IMR-90 (cell line): ENCODE measurements around the gene POLE3. TPM values are rescaled to one million over a fixed set of nuclear protein-coding genes. Genes with fewer than 3 reads are reported as not detected.

Source experiments
- ATAC-seq: fragments of 200-7000 bp; cut with Tn5 transposase; 2 replicates; pipeline ENCODE4 v1.9.1; 2020; ENCODE audit warnings: low read depth, mild to moderate bottlenecking, moderate library complexity
- BruUV-seq: library from RNA; stranded (reverse); fragments of 400-500 nt; replicated peaks from 2 replicates; lab custom pipeline; 2021; lab: Mats Ljungman, UMichigan
- CTCF ChIA-PET: fragments of 300-600 bp; formaldehyde crosslinking; extraction: SDS; loops from one replicate; lab custom pipeline; 2021; ENCODE audit warnings: antibody characterized with exemption; lab: Yijun Ruan, JAX
- POLR2A ChIA-PET: fragments of 300-600 bp; sonication (Branson Sonifier 250); formaldehyde crosslinking; loops from one replicate; lab custom pipeline; 2022; ENCODE audit warnings: antibody characterized with exemption; ENCODE audit not compliant: unreplicated experiment; lab: Charles Lee
- DNase-seq: peaks from one replicate; pipeline ENCODE4 v3.0.0; 2013
- H2AFZ ChIP-seq: replicated peaks from 2 replicates; pipeline ENCODE3; 2013; ENCODE audit warnings: low read length, mild to moderate bottlenecking; ENCODE audit not compliant: poor library complexity
- H2AK5ac ChIP-seq: 2 replicates; pipeline ENCODE4 v1.6.1; 2013; ENCODE audit warnings: low read depth, low read length, inconsistent platforms
- H2AK9ac ChIP-seq: replicated peaks from 2 replicates; pipeline ENCODE3; 2013; ENCODE audit warnings: mild to moderate bottlenecking, low read depth, low read length, moderate library complexity; ENCODE audit not compliant: poor library complexity
- H2BK120ac ChIP-seq: 2 replicates; pipeline ENCODE4 v1.6.1; 2013; ENCODE audit warnings: low read depth, low read length, inconsistent platforms
- H2BK15ac ChIP-seq: 3 replicates; pipeline ENCODE4 v1.6.1; 2013; ENCODE audit warnings: low read depth, low read length, inconsistent platforms
- H2BK20ac ChIP-seq: 2 replicates; pipeline ENCODE4 v1.6.1; 2013; ENCODE audit warnings: low read depth, mild to moderate bottlenecking, inconsistent platforms, low read length, moderate library complexity
- H2BK5ac ChIP-seq: 2 replicates; pipeline ENCODE4 v1.6.1; 2013; ENCODE audit warnings: mild to moderate bottlenecking, low read depth, low read length, inconsistent platforms; ENCODE audit not compliant: poor library complexity, severe bottlenecking
- H3K14ac ChIP-seq: replicated peaks from 2 replicates; pipeline ENCODE4 v1.6.1; 2013; ENCODE audit warnings: low read depth, low read length, inconsistent platforms
- H3K18ac ChIP-seq: 2 replicates; pipeline ENCODE4 v1.6.1; 2013; ENCODE audit warnings: low read depth, low read length, control low read depth
- H3K23ac ChIP-seq: 2 replicates; pipeline ENCODE4 v1.6.1; 2013; ENCODE audit warnings: low read depth, low read length, inconsistent platforms
- H3K27ac ChIP-seq: 2 replicates; pipeline ENCODE4 v1.5.1; 2013; ENCODE audit warnings: mild to moderate bottlenecking, control low read depth, low read length; ENCODE audit not compliant: insufficient read depth
- H3K27me3 ChIP-seq: 2 replicates; pipeline ENCODE4 v1.6.1; 2013; ENCODE audit warnings: low read length; ENCODE audit not compliant: control insufficient read depth, insufficient read depth
- H3K36me3 ChIP-seq: 2 replicates; pipeline ENCODE4 v1.6.1; 2013; ENCODE audit warnings: low read length, mixed read lengths; ENCODE audit not compliant: control insufficient read depth, insufficient read depth
- H3K4ac ChIP-seq: 2 replicates; pipeline ENCODE4 v1.6.1; 2013; ENCODE audit warnings: low read depth, low read length, inconsistent platforms
- H3K4me1 ChIP-seq: 2 replicates; pipeline ENCODE4 v1.6.1; 2013; ENCODE audit warnings: low read length, mixed read lengths; ENCODE audit not compliant: control insufficient read depth, insufficient read depth
- H3K4me2 ChIP-seq: 2 replicates; pipeline ENCODE4 v1.6.1; 2013; ENCODE audit warnings: low read depth, mild to moderate bottlenecking, control low read depth, low read length, moderate library complexity
- H3K4me3 ChIP-seq: 2 replicates; pipeline ENCODE4 v1.5.1; 2013; ENCODE audit warnings: low read depth, mild to moderate bottlenecking, control low read depth, low read length, moderate library complexity; ENCODE audit not compliant: insufficient read depth
- H3K56ac ChIP-seq: 2 replicates; pipeline ENCODE4 v1.6.1; 2013; ENCODE audit warnings: low read length, inconsistent platforms; ENCODE audit not compliant: insufficient read depth; ENCODE audit errors: extremely low read depth
- H3K79me1 ChIP-seq, 2 experiments: 2 replicates each; pipeline ENCODE4 v1.6.1; 2013; ENCODE audit warnings: low read length in 2 of 2, inconsistent platforms in 1 of 2, low read depth in 1 of 2
- H3K9ac ChIP-seq: 2 replicates; pipeline ENCODE4 v1.6.1; 2013; ENCODE audit warnings: low read depth, low read length, control low read depth
- H3K9me1 ChIP-seq: 2 replicates; pipeline ENCODE4 v1.6.1; 2013; ENCODE audit warnings: low read length, inconsistent platforms; ENCODE audit not compliant: insufficient read depth
- H3K9me3 ChIP-seq: 2 replicates; pipeline ENCODE4 v1.6.1; 2013; ENCODE audit warnings: low read length; ENCODE audit not compliant: control insufficient read depth, insufficient read depth
- H4K20me1 ChIP-seq: 2 replicates; pipeline ENCODE4 v1.6.1; 2013; ENCODE audit warnings: low read length, inconsistent platforms; ENCODE audit not compliant: insufficient read depth
- H4K5ac ChIP-seq: 2 replicates; pipeline ENCODE4 v1.6.1; 2013; ENCODE audit warnings: mild to moderate bottlenecking, low read depth, low read length, control low read depth
- H4K8ac ChIP-seq, 2 experiments: 2 replicates each; pipeline ENCODE4 v1.6.1; 2013; ENCODE audit warnings: low read depth in 2 of 2, low read length in 2 of 2, control low read depth in 1 of 2, inconsistent platforms in 1 of 2
- H4K91ac ChIP-seq: 2 replicates; pipeline ENCODE4 v1.6.1; 2013; ENCODE audit warnings: low read depth, low read length, inconsistent platforms; ENCODE audit not compliant: insufficient read depth
- BHLHE40 ChIP-seq: fragments of 150-350 bp; IDR thresholded peaks from 2 replicates; pipeline ENCODE4 v1.6.1; 2016; ENCODE audit warnings: mild to moderate bottlenecking, low read depth, low read length
- CEBPB ChIP-seq: IDR thresholded peaks from 2 replicates; pipeline ENCODE4 v1.6.1; 2012; ENCODE audit warnings: low read depth, low read length, improper control_type of control experiment
- CHD1 ChIP-seq: IDR thresholded peaks from 2 replicates; pipeline ENCODE4 v1.6.1; 2012; ENCODE audit warnings: low read depth, low read length, improper control_type of control experiment
- CTCF ChIP-seq: conservative IDR thresholded peaks from 2 replicates; pipeline ENCODE4 v1.5.1; 2012; ENCODE audit warnings: mild to moderate bottlenecking, low read depth, low read length, improper control_type of control experiment
- ELK1 ChIP-seq: fragments of 150-350 bp; IDR thresholded peaks from 2 replicates; pipeline ENCODE4 v1.6.1; 2016; ENCODE audit warnings: low read depth, mild to moderate bottlenecking, low read length, moderate library complexity, borderline replicate concordance
- FOS ChIP-seq: fragments of 150-350 bp; IDR thresholded peaks from 2 replicates; pipeline ENCODE4 v1.6.1; 2016; ENCODE audit warnings: low read depth, low read length
- MAFK ChIP-seq: IDR thresholded peaks from 2 replicates; pipeline ENCODE4 v1.6.1; 2012; ENCODE audit warnings: low read depth, low read length, improper control_type of control experiment
- MAZ ChIP-seq: IDR thresholded peaks from 2 replicates; pipeline ENCODE4 v1.6.1; 2012; ENCODE audit warnings: low read depth, mild to moderate bottlenecking, low read length, improper control_type of control experiment, moderate library complexity, borderline replicate concordance
- MXI1 ChIP-seq: IDR thresholded peaks from 2 replicates; pipeline ENCODE4 v1.6.1; 2012; ENCODE audit warnings: low read depth, mild to moderate bottlenecking, low read length, moderate library complexity, borderline replicate concordance
- NFE2L2 ChIP-seq: fragments of 150-350 bp; IDR thresholded peaks from 2 replicates; pipeline ENCODE4 v1.6.1; 2016; ENCODE audit warnings: low read depth, mild to moderate bottlenecking, low read length
- POLR2A ChIP-seq: IDR thresholded peaks from 2 replicates; pipeline ENCODE4 v1.6.1; 2012; ENCODE audit warnings: mild to moderate bottlenecking, low read depth, low read length
- RAD21 ChIP-seq: IDR thresholded peaks from 2 replicates; pipeline ENCODE4 v1.6.1; 2012; ENCODE audit warnings: low read length, improper control_type of control experiment
- RCOR1 ChIP-seq: IDR thresholded peaks from 2 replicates; pipeline ENCODE4 v1.6.1; 2012; ENCODE audit warnings: mild to moderate bottlenecking, low read length, improper control_type of control experiment; ENCODE audit not compliant: insufficient replicate concordance
- RFX5 ChIP-seq: IDR thresholded peaks from 2 replicates; pipeline ENCODE4 v1.8.0; 2012; ENCODE audit warnings: low read depth, mild to moderate bottlenecking, low read length, moderate library complexity
- SMC3 ChIP-seq: fragments of 150-350 bp; IDR thresholded peaks from 2 replicates; pipeline ENCODE4 v1.6.1; 2016; ENCODE audit warnings: low read depth, mild to moderate bottlenecking, antibody characterized with exemption, low read length, moderate library complexity
- USF2 ChIP-seq: fragments of 150-350 bp; IDR thresholded peaks from 2 replicates; pipeline ENCODE4 v1.6.1; 2017; ENCODE audit warnings: mild to moderate bottlenecking, antibody characterized with exemption, low read length, low read depth
- WGBS, 2 experiments: methylation state at CpG; one replicate each; pipeline versions ENCODE4 v1.1.5 to v1.1.7; 2013; ENCODE audit warnings: missing lambda C conversion rate in 2 of 2; ENCODE audit not compliant: insufficient read length in 1 of 2; ENCODE audit errors: extremely low coverage in 2 of 2; 5-methylcytosine and 5-hydroxymethylcytosine counted together
- dilution Hi-C: fragments of 300-500 bp; cut with HindIII; formaldehyde crosslinking; loops from one replicate; pipeline ENCODE4 v1.14.3; 2018; ENCODE audit warnings: low sequenced_read_pairs; ENCODE audit not compliant: unreplicated experiment
- in situ Hi-C: fragments of 300-500 bp; cut with MboI; formaldehyde crosslinking; loops from 3 replicates; pipeline ENCODE4 v1.14.3; 2019; ENCODE audit warnings: low sequenced_read_pairs, inconsistent platforms, mixed read lengths
- intact Hi-C: fragments of 100-400 bp; cut with micrococcal nuclease; formaldehyde crosslinking; loops from 2 replicates; pipeline ENCODE4 v1.10.0; 2022
- polyA plus RNA-seq, 3 experiments: library from polyadenylated mRNA; depleted of rRNA; stranded (reverse); fragments of >200 nt; gene quantifications; 2 replicates each; pipeline ENCODE4 v1.2.3, GENCODE V29; 2012; ENCODE audit warnings: low replicate concordance in 1 of 3
- total RNA-seq: library from RNA; depleted of rRNA; stranded (reverse); fragments of >200 nt; gene quantifications from 2 replicates; pipeline ENCODE4 v1.2.3, GENCODE V29; 2012

The POLE3 gene
- total and polyA plus RNA-seq, 2 of the 4 experiments (the other 2 are of a cell fraction) = 34.8 to 43.0 TPM

- POLR2A ChIA-PET = no interaction called here
- in situ Hi-C loops = loop anchor here (10.0 kb wide), 1 partner anchor 243 kb away; no protein-coding TSS in a partner anchor
Measured at GRCh38 chr9:113421726-113422125, 11.3 kb upstream of the POLE3 start.

More at GRCh38 chr9:113421726-113422125, 11.3 kb upstream of the POLE3 start:
- H3K4me2 ChIP-seq = no peak overlapping the region
- H3K4ac ChIP-seq = no peak overlapping the region
- CTCF ChIA-PET = no interaction called here
- no peak overlapping the region for H4K91ac ChIP-seq
- no peaks in the 10 kb centered on the region for H4K20me1 ChIP-seq
- H3K9me1 ChIP-seq = no peaks in the 10 kb centered on the region
- H3K27me3 ChIP-seq = peaks cover 55% of the 10 kb centered on the region
- H4K8ac ChIP-seq = no peak overlapping the region
- no peaks in the 10 kb centered on the region for H3K4me1 ChIP-seq
- no peak overlapping the region for H2BK15ac ChIP-seq
- no peak overlapping the region for H3K4me3 ChIP-seq
- DNase-seq = no peak
- TF ChIP-seq NFE2L2 = no peak
- TF ChIP-seq USF2 = no peak
- no peak for TF ChIP-seq RAD21
- TF ChIP-seq POLR2A = no peak
- no peak for TF ChIP-seq SMC3
- TF ChIP-seq RCOR1 = no peak
- no peak for TF ChIP-seq MAFK
- no peak for TF ChIP-seq RFX5
- TF ChIP-seq BHLHE40 = no peak
- TF ChIP-seq CHD1 = no peak
- no peak for TF ChIP-seq FOS
- TF ChIP-seq CEBPB = no peak
- no peak for TF ChIP-seq MXI1
- no peak for TF ChIP-seq ELK1
- TF ChIP-seq MAZ = no peak
- TF ChIP-seq CTCF = no peak
- no peak overlapping the region for H3K27ac ChIP-seq
- H3K18ac ChIP-seq = no peak overlapping the region
- H2BK20ac ChIP-seq = no peak overlapping the region
- H2AK5ac ChIP-seq = no peak overlapping the region
- H3K36me3 ChIP-seq = no peaks in the 10 kb centered on the region
- no peak overlapping the region for H3K14ac ChIP-seq
- H3K9ac ChIP-seq = no peak overlapping the region
- no peak for ATAC-seq
- BruUV-seq = no TSS peak
- no peaks in the 10 kb centered on the region for H3K79me1 ChIP-seq
- WGBS, 2 experiments = no CpG with 5 or more reads among the region's 3 CpGs
- dilution Hi-C loops (no loop called here), intact Hi-C loops (no loop called here)
- H2BK5ac ChIP-seq = no peak overlapping the region
- H2AFZ ChIP-seq = no peak overlapping the region
- H3K23ac ChIP-seq = no peak overlapping the region
- H3K56ac ChIP-seq = no peak overlapping the region
- H3K9me3 ChIP-seq = no peaks in the 10 kb centered on the region
- H2AK9ac ChIP-seq = no peak overlapping the region
- no peak overlapping the region for H4K5ac ChIP-seq
- H2BK120ac ChIP-seq = no peak overlapping the region
